Superior temporal gyrus (tissue), 1 donor: ENCODE results near the gene COP1.

Source experiments
- DNase-seq: peaks from one replicate; pipeline ENCODE4 v3.0.0-alpha.2; 2016; ENCODE audit errors: extremely low spot score

COP1 gene

GRCh38 chr1:175968486-175969172 is 238.5 kb downstream of the COP1 start:
- no peak for DNase-seq

DNA sequence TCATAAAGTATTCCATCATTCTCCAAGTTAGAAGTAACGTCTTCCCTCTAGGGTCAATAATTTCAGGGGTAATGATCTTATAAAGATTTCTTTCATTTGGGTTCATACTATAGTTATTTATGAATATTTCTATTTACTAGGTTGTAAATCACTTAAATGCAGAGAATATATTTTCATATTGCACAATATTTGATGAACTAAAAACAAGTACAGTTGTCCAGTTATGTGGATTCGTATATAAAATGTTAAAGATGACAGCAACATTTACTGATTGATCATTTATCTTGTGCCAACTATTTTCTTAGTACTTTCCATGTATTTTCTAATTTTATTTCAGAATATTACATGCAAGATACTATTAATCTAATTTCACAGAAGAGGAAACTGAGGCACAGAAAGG is 243.3 kb downstream of the COP1 start:
- DNase-seq: no peak

- no peak for DNase-seq
Observed at GRCh38 chr1:175960169-175960568, 246.9 kb downstream of the COP1 start.

GRCh38 chr1:175951627-175952026 is 255.5 kb downstream of the COP1 start:
- DNase-seq: no peak

DNA sequence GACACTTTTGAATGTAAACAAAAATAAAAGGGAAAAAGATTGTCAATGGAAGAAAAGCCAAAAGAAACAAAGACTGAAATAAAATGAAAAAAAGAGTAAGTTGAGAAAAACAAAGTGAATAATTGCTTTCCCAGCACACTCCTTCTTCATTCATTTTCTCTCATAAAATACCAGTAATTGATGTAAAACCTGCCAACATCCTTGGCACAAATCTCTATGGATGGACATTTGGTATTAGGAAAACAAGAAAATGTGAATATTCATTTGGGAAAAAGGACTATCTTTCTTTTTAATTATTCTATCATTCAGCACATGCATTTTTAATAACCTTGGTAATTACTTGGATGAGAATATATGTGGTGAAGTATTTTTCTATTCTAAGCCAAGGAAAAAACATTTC is 259.3 kb downstream of the COP1 start:
- no peak for DNase-seq

DNA sequence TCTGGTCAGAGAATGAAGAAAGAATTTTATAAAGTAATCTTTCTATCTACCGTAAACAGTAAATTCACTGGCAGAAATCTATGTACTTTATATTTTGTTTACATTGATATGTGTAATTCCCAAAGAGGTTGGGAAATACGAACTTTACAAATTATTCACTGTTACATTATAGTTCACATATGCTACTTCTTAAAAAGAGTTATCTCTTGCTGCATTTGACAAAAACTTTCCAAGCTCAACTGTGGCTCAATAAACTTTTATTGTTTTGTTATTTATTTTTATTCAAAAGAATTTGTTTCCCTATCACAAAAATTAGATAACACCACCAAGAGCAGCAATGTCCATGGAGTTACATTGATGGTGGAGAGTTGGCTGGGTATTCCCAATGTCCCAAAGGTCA is 262.5 kb downstream of the COP1 start:
- no peak for DNase-seq

- DNase-seq: no peak
Observed at GRCh38 chr1:175941164-175941563, 265.9 kb downstream of the COP1 start.

DNA sequence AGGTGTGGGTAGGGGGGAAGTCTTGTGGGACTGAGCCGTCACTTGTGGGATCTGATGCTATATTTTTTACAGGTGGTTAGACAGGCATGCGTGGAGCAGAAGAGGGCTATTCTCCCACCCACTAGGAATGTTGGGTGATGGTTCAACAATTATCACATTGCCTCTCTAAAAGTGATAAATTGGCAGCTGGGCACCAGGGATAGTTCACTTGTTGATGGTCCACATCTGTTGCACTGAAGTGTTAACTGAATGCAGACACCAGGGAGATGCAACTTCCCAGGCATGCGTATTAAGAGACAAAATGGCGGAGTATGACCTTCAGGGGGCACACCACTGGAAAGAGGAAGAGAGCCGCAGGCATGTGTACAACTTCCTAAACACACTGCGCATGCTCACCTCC is 270.4 kb downstream of the COP1 start:
- DNase-seq: no peak

- no peak for DNase-seq
Observed at GRCh38 chr1:175935566-175936115, 271.4 kb downstream of the COP1 start.

DNA sequence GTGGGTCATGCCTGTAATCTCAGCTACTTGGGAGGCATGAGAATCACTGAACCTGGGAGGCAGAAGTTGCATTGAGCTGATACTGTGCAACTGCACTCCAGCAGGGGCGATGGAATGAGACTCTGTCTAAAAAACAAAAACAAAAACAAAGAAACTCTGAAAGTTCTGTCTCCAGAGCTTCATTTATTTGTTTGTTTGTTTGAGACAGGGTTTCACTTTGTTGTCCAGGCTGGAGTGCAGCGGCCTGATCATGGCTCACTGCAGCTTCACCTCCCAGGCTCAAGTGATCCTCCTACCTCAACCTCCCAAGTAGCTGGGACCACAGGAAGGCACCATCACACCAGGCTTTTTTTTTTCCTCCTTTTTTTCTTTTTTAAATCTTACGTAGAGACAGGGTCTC is 271.9 kb downstream of the COP1 start:
- no peak for DNase-seq

GRCh38 chr1:175933801-175934200 is 273.3 kb downstream of the COP1 start:
- DNase-seq: no peak

GRCh38 chr1:175927944-175928343 is 279.1 kb downstream of the COP1 start:
- DNase-seq: no peak

DNA sequence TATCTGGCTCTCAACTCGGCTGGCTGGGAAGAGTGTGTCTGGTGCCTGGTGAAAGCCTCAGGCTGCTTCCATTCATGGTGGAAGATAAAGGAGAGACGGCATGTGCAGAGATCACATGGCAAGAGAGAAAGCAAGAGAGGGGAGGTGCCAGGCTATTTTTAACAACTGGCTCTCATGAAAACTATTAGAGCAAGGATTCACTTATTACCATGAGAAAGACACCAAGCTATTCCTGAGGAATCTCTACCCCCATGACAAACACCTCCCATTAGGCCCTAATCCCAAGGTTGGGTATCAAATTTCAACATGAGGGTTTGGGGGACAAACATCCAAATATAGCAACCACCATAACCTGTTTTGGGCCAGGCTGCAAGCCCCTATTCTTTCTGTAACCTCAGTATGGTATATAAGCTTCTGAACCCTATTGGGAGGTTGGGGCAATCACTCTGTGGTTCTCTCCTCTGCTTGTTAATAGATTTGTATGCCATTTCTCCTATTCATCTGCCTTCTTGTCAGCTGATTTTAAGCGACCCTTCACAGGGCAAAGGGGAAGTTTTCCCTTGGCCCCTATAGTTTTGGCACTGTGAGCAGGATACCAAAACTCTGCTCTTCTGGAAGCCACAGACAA is 284.7 kb downstream of the COP1 start:
- no peak for DNase-seq

DNA sequence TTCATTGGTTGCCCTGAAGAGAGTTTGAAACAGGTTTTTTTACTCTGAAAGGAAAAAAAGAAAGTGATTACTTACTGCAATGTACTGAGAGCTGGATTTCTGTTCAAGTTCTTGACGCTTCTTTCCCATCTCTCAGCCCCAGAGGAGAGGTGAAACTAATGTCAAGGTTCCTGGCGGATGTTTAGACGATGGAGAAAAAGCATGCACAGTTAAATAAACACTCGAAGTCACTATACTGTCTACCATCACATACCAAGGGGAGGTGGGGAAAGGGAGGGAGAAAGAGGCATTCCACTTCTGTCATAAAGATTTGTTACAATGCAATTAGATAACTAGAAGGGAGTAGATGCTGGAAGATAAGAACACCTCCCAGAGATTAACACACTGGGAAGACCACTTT is 286.7 kb downstream of the COP1 start:
- DNase-seq: no peak

GRCh38 chr1:175919001-175919400 is 288.1 kb downstream of the COP1 start:
- DNase-seq: no peak

- DNase-seq: no peak
Observed at GRCh38 chr1:175918364-175918801, 288.7 kb downstream of the COP1 start.

DNA sequence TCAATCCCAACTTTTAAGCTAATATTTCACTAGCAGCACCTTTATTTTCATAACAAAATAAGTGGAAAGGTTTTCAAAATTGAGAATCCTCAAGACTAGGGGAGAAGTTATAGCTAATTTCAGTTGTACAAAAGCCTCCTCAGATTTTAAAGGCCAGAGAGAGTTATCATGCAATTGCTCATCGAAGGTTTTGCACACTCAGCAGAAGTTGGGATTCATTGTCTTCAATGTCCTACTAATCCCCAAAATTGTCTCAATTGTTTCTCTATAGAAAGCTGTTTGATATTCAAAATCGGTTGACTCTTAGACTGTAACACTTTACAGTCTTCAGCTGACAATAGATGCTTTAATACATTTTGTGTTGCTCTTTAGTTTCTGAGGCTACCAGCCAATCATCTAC is 293.0 kb downstream of the COP1 start:
- DNase-seq: no peak

DNA sequence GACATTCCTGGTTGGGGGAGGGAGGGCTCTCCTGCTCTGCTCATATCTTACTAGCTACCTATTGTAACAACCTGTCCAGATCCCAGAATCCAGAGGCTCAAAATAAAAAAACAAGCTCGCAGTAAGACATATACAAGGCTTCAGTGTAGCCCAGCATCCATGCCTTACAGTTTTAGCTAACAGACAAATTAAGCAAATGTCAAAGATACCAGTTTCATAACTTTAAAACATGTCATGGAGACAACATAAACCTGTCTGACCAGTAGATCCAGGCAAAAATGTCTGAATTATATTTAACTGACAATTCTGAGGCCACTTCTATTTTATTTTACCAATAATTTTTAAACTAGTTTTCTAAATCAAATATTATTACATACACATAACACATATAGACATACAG is 295.9 kb downstream of the COP1 start:
- DNase-seq: no peak

- no peak for DNase-seq
Observed at GRCh38 chr1:175906370-175906769, 300.7 kb downstream of the COP1 start.

GRCh38 chr1:175904808-175905207 is 302.3 kb downstream of the COP1 start:
- no peak for DNase-seq

DNA sequence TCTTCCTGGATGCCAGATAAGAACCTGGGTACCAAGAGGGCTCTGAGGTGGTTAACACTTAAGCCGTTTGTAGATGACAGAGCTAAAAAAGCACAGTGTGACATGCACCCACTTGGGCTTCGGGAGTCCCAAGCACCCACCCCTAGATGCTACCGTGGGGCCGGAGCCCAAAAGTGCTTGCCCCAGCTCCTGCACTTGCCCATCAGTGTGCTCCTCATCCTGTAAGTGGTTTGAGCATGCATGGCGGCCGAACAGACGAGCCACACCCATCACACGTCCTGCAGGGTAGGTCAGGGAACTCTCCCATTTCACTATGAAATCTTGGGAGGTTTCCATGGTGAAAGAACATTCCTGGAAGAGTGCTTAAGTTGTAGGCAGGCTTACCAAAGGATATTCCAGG is 304.8 kb downstream of the COP1 start:
- DNase-seq: no peak

DNA sequence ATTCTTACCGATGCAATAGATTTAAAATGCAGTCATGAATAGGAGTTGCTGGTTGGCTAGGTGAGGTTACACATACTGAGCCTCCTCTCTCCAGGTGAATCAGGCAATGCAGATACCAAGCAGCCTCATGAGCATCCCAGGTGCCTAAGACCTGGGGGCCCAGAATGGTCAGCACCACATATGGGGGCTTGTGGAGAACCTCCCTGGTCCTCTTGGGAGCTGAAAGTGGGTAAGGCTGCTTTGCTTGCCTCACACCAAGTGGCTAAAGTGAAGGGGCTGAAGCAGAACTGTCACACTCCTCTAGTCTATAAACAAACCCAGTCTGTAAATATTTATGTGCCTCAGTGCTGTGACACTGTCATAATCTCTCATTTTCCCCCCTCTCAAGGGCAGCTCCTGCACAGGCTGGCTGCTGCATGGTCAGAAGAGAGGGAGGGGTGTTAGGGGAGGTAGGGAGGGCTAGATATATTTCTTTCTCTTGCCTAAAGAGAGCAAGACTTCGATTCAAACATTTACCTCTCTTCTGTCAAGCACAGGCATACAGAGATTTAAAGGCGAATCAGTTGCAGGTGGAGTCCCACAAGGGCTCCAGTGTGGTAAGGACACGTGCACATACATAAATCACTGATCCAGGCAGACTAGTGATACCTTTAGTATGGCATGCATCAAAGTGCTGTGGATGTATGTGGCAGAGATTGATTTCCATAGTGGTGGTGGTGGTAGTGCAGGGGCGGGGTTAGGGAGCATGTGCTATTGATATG is 305.8 kb downstream of the COP1 start:
- no peak for DNase-seq

DNA sequence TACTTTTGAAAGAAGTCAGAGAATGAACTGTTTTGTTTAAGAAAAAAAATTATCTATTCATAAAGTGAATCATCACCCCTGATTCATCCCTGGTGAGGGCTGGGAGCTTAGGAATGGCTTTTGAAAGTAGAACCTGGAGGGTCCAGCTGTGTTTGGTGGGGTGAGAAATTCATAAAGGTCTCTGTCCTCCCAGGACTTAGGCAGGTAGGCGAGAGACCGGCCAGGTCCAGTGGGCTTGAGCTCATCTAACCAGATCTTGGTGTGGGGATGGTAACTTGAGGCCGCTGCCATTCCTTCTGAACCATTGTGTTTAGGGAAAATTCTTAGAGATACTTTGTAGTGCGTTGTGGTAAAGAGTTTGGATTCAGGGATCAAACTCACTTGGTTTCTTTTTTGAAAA is 306.9 kb downstream of the COP1 start:
- no peak for DNase-seq
